Thymus (tissue), 14 donors: Measurements from ENCODE around the gene SLC6A15. TPM values are rescaled to one million over a fixed set of nuclear protein-coding genes. Genes with fewer than 3 reads are reported as not detected.

Source experiments
- DNase-seq, 9 donors: peaks; one replicate each; pipeline ENCODE4 v3.0.0-alpha.2; 2013; ENCODE audit warnings: low spot score in 9 of 9, low read depth in 6 of 9, missing footprints in 1 of 9
- H3K27ac ChIP-seq, 2 donors: one replicate each; pipeline ENCODE4 v1.5.1; 2013; ENCODE audit warnings: control low read depth in 1 of 2, low read depth in 1 of 2, low read length in 1 of 2, mild to moderate bottlenecking in 1 of 2, moderate library complexity in 1 of 2
- H3K27me3 ChIP-seq, 2 donors: one replicate each; pipeline ENCODE4 v1.5.1; 2013; ENCODE audit warnings: low read length in 1 of 2; ENCODE audit not compliant: control insufficient read depth in 2 of 2, insufficient read depth in 1 of 2
- H3K36me3 ChIP-seq, 2 donors: one replicate each; pipeline ENCODE4 v1.5.1; 2013; ENCODE audit warnings: low read length in 1 of 2, mild to moderate bottlenecking in 1 of 2, moderate library complexity in 1 of 2; ENCODE audit not compliant: control insufficient read depth in 2 of 2, insufficient read depth in 2 of 2
- H3K4me1 ChIP-seq, 2 donors: one replicate each; pipeline ENCODE4 v1.5.1; 2013; ENCODE audit warnings: low read length in 2 of 2; ENCODE audit not compliant: control insufficient read depth in 2 of 2, insufficient read depth in 2 of 2
- H3K4me3 ChIP-seq, 2 donors: one replicate each; pipeline ENCODE4 v1.5.1; 2013; ENCODE audit warnings: low read length in 2 of 2, control low read depth in 1 of 2, mild to moderate bottlenecking in 1 of 2
- H3K9me3 ChIP-seq, 2 donors: one replicate each; pipeline ENCODE4 v1.5.1; 2013; ENCODE audit warnings: low read length in 1 of 2, mild to moderate bottlenecking in 1 of 2; ENCODE audit not compliant: control insufficient read depth in 2 of 2, insufficient read depth in 1 of 2
- WGBS: extraction: QIAGEN DNeasy Blood & Tissue Kit; methylation state at CpG from one replicate; pipeline ENCODE4 v1.1.7; 2013; 5-methylcytosine and 5-hydroxymethylcytosine counted together
- long read RNA-seq, 10 donors: transcript quantifications; one replicate each; lab custom pipeline, GENCODE V29; 2026
- polyA plus RNA-seq: library from polyadenylated mRNA; stranded (reverse); fragments of 200-250 nt; gene quantifications from one replicate; pipeline ENCODE4 v1.2.3, GENCODE V29; 2013
- total RNA-seq: library from RNA; stranded (reverse); fragments of 120-200 nt; gene quantifications from one replicate; pipeline ENCODE4 v1.2.4, GENCODE V29; 2013
- donor health status: healthy.

The SLC6A15 gene
- 0.09 TPM for total RNA-seq
- polyA plus RNA-seq: 0.32 TPM
- long read RNA-seq, donor 1: 0 reads
- long read RNA-seq, donor 2: 0 reads
- long read RNA-seq, donor 3: 0 reads
- long read RNA-seq, donor 4: 0 reads
- long read RNA-seq, donor 5: 0 reads
- long read RNA-seq, donor 6: 0 reads
- long read RNA-seq, donor 7: 0 reads
- long read RNA-seq, donor 8: 0 reads
- long read RNA-seq, donor 9: 0 reads
- long read RNA-seq, donor 10: 0 reads

DNA sequence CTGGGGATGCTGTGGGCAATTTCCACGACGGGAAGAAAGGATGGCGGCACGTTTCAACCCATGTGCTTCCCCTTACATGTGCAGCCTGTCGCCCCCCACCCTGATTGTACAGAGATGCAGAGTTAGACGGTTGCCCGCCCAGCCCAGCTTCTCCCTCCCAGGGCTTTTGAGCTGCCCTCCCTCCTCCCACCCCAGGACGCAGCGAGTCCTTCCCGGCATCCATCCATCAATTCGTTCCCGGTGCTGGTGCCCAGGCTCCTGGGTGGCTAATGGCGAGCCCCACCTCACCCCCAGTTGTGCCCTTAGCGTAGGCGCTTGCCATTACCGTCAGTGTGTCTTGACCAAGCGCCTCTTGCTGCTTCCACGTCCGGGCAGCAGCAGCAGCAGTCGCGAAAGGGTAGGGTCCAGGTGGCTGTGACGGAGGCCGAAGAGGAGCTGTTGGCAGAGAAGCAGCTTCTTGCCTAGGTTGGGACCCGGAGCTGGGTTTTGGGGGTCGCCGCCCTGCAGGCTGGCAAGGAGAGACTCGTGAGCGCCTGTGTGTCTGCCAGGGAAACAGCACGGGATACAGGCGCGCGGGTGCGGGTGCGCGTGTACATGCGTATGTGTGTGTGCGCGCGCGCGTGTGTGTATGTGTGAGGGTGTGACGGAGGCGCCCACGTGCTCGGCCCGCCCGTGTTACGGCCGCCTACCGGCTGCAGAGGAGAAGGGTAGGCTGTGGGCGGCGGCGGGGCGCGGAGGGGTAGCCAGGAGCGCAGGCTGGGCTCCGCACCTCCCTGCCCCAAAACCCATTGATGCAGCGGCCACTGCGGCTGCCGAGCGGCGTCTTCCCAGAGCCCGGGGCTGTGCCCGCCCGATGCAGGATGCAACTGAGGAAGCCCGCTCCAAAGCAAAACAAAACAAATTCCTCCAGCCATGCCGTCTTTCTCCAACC is at the start of gene SLC6A15:
Gene SLC6A15, minus strand, starts transcription at position 602 of the 931 bp plus-strand sequence. CDS start 20,679 bp downstream, outside the sequence.
- 7% methylated on average over 67 of the region's 67 CpGs for WGBS
- no peaks in the 10 kb centered on the region for H3K36me3 ChIP-seq
- no peaks in the 10 kb centered on the region for H3K9me3 ChIP-seq
- H3K4me1 ChIP-seq: peaks cover 8 to 13% of the 10 kb centered on the region in 2 donors
- peaks cover 33 to 43% of the 10 kb centered on the region in 2 donors for H3K27me3 ChIP-seq
- H3K27ac ChIP-seq: no peak within 1 kb of the TSS
- peak within 1 kb of the TSS in 1 of 2 donors; percentile 39 for H3K4me3 ChIP-seq
- peak in 3 of 9 donors; percentile 16 to 27 (median 18) for DNase-seq

DNA sequence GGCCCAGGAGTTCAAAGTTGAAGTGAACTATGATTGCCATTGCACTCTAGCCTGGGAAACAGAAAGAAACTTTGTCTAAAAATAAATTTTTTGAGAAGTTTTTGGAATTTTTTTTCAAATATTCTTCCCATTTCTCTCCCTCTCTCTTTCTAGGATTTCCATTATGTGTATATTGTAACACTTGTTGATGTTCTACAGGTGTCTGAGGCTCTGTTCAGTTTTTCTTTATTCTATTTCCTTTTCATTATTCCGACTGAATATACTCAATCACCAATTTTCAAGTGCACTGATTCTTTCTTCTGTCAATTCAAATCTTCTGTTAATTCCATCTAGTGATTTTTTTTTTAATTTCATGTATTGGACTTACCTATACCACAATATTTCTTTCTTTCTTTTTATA is 48.3 kb upstream of the SLC6A15 start:
- H3K36me3 ChIP-seq: no peaks in the 10 kb centered on the region
- H3K4me1 ChIP-seq: no peaks in the 10 kb centered on the region
- no peaks in the 10 kb centered on the region for H3K27me3 ChIP-seq
- 95% methylated on average over 1 of the region's 1 CpG for WGBS
- H3K27ac ChIP-seq: no peak overlapping the region
- no peak overlapping the region for H3K4me3 ChIP-seq
- DNase-seq: no peak
- H3K9me3 ChIP-seq: no peaks in the 10 kb centered on the region

DNA sequence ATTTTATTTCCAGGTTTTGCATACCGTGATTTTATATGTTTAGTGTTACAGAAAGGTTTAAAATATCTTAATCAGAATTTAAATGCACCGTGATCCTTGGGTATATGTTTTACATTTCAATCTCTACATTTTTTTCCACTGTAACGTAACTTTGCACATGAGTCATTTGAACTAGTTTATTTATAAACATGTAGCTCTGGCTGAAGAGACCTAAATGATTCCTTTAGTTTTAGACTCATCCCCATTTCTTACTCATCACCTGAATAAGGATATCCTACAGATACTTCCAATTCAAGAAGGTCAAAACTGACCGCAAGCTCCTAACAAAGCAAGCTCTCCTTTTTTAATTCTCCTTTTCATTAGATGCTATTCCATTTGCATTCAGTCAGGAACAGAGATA is 42.7 kb upstream of the SLC6A15 start:
- H3K4me3 ChIP-seq: no peak overlapping the region
- no peaks in the 10 kb centered on the region for H3K9me3 ChIP-seq
- no peak for DNase-seq
- WGBS: 82% methylated on average over 4 of the region's 4 CpGs
- no peaks in the 10 kb centered on the region for H3K4me1 ChIP-seq
- H3K36me3 ChIP-seq: no peaks in the 10 kb centered on the region
- no peaks in the 10 kb centered on the region for H3K27me3 ChIP-seq
- H3K27ac ChIP-seq: no peak overlapping the region

DNA sequence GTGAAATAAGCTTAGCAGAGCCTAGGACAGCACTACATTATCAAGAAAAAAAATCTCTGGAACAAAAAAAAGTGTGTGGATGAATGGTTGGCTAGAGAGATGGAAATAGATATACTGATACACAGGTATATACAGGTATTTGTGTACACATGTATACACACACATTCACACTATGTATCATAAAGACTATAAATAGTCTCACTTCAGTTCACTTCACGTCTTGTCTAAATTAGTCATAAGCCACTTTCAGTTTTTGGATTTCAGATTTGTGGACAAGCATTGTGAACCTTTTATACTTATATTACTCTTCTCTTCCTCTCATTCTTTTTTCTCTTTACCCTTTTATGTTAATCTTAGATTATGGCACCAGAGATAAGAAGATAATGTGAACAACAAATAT is 41.8 kb upstream of the SLC6A15 start:
- DNase-seq: no peak
- Histone ChIP-seq H3K4me1 (no peaks in the 10 kb centered on the region), H3K27ac (no peak overlapping the region), H3K27me3 (no peaks in the 10 kb centered on the region), H3K4me3 (no peak overlapping the region), H3K36me3 (no peaks in the 10 kb centered on the region), H3K9me3 (no peaks in the 10 kb centered on the region)
- 82% methylated on average over 1 of the region's 1 CpG for WGBS

DNA sequence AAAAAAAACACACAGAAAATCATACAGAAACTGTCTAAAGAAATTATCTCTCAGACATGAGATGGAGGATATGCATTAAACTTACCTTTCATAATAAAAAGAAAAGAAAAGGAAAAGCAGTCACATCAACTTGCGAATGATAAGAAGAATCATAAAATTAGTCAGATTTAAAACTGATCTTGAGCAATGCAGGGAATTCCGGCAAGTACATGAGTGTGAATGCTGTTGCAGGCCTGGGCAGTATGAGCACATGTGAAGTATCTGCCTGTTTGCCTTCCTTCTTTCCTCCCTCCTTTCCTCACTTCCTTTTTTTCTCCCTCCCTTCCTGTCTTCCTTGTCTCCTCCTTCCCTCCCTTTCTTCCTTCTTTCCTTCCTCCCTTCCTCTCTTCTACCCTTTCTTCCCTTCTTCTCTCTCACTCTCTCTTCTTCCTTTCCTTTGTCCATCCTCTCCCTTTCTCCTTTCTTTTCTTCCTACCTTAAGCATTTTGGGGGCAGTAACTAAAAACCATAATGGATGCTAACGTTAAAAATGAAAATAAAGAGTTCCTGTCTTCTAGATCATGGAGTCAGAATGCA is 38.5 kb upstream of the SLC6A15 start:
- H3K36me3 ChIP-seq: no peaks in the 10 kb centered on the region
- H3K4me3 ChIP-seq: no peak overlapping the region
- 87% methylated on average over 3 of the region's 3 CpGs for WGBS
- H3K27ac ChIP-seq: no peak overlapping the region
- no peak for DNase-seq
- no peaks in the 10 kb centered on the region for H3K9me3 ChIP-seq
- no peaks in the 10 kb centered on the region for H3K27me3 ChIP-seq
- H3K4me1 ChIP-seq: no peaks in the 10 kb centered on the region

DNA sequence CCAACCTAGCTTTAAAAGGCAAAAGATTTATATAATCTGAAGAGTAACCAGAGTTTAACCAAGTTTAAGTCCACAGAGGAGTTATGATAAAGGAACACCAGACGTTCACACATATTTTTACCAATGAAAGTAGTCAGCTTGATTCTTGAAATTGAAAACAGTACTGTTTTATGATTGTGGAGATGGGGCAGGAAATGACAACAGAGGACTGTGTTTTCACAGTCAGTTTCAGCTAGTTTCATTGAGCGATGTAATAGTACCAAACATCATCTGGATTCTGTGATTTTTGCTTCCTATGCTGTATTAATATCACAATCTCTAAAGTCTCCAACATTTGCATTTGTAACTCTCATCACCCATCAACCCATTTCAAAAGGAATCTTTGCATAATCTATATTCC is 34.2 kb upstream of the SLC6A15 start:
- H3K27ac ChIP-seq: no peak overlapping the region
- no peaks in the 10 kb centered on the region for H3K9me3 ChIP-seq
- 90% methylated on average over 2 of the region's 2 CpGs for WGBS
- no peak overlapping the region for H3K4me3 ChIP-seq
- no peaks in the 10 kb centered on the region for H3K27me3 ChIP-seq
- H3K36me3 ChIP-seq: no peaks in the 10 kb centered on the region
- DNase-seq: no peak
- no peaks in the 10 kb centered on the region for H3K4me1 ChIP-seq

DNA sequence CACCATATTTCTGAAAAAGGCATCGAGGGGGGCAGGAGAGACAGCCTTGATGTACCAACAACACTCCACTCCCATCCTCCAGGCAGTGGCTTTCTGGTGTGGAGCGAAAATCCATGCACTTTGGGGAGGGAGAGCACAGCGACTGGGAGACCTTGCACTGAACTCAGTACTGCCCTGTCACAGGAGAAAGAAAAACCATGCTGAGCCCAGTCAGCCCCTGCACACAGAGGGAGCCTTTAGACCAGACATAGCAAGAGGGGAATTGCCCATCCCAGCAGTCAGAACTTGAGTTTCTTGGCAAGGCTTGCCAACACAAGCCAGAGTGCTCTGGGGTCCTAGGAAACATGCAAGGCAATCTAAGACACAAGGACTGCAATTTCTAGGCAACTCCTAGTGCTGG is 24.8 kb upstream of the SLC6A15 start:
- H3K36me3 ChIP-seq: no peaks in the 10 kb centered on the region
- H3K4me3 ChIP-seq: no peak overlapping the region
- WGBS: 64% methylated on average over 3 of the region's 3 CpGs
- no peak overlapping the region for H3K27ac ChIP-seq
- no peaks in the 10 kb centered on the region for H3K27me3 ChIP-seq
- H3K4me1 ChIP-seq: no peaks in the 10 kb centered on the region
- no peaks in the 10 kb centered on the region for H3K9me3 ChIP-seq
- DNase-seq: no peak

DNA sequence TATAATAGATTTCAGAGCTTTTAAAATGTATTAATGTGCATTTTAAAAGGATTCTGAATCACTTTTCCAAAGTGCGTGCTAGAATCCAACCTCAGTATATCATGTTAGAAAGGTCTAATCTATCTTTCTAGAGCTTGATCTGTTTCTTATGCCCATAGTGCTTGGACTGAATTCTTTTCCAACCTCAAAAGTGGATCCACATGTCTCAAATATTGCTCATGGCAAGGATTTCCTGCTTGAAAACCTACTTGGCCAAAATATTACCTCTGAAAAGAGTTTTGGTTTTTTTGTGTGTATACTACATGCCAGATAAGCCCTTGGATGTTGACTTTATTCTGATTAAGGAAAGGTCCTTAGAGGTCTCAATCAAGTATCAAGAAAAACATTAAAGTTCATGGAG is 16.9 kb upstream of the SLC6A15 start:
- Histone ChIP-seq H3K4me1 (no peaks in the 10 kb centered on the region), H3K27me3 (no peaks in the 10 kb centered on the region), H3K9me3 (no peaks in the 10 kb centered on the region), H3K4me3 (no peak overlapping the region), H3K36me3 (no peaks in the 10 kb centered on the region), H3K27ac (no peak overlapping the region)
- WGBS: 97% methylated on average over 1 of the region's 1 CpG
- no peak for DNase-seq

DNA sequence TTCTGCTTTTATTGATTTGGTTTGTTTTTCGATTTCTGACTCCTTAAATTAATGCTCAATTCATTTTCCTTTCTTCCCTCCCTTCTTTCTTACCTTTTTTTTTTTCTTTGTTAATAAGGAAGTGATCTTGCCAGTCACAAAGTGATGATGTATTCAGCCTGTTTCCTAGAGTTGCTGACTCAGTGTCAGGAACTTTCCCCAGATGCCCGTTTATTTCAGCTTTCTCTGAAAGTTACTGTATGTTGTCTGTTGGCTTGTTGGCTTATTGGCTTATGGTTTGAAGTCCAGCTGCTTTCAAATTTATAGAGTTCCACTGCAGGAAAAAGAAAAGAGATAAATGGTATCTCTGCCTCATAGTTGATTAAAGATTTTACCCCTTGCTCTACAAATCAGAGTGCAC is 12.4 kb upstream of the SLC6A15 start:
- 40% methylated on average over 2 of the region's 2 CpGs for WGBS
- Histone ChIP-seq H3K4me1 (no peaks in the 10 kb centered on the region), H3K27ac (no peak overlapping the region), H3K4me3 (no peak overlapping the region), H3K9me3 (no peaks in the 10 kb centered on the region), H3K36me3 (no peaks in the 10 kb centered on the region), H3K27me3 (no peaks in the 10 kb centered on the region)
- DNase-seq: no peak
